NCI-H1694 (cell line): ENCODE results near the gene PRRG1.
"Not testable (repeated sequence)": the region's sequence is repeated elsewhere in the genome, so short reads cannot be mapped to it uniquely, and the experiment has no call there.

ENCODE experiments used
- DNase-seq: peaks from one replicate; lab custom pipeline; 2025; lab: John Stamatoyannopoulos, UW

The PRRG1 gene

DNA sequence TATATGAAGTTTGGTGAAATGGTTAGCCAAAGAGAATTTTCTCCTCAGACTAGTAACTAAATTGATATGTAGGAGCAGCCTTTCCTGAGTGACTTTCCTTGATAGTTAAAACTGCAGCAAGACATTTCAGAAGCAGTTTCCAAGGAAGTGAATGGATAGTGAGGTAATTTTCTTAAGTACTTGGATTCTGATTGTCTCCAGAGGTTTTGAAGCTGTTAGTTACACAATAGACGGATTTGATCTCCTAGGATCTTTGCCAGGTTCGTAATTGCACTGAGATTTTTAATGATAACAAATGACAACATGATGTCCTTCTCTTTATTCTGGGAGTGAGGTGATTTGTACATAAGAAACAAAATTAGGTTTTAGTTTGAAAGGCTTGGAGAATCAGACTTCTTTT lies 29.2 kb downstream of the PRRG1 start:
- DNase-seq = no peak

DNA sequence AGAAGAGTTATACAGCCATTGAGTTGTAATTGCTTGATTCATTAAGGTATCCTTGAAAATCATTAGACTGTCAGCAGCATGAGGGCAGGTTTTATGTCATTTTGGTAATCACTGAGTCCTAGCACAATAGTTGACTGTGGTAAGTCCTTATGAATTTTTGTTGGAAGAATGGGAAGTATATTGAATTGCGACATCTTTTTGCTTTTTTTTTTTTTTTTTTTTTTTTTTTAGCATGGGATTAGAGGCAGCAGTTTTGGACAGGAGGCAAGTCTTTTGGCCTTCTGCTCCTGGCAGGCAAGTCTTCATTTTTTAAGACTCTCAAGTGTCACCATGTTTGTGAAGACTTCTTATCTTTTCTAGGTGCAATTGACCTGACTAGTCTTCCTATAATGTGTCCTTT lies 29.7 kb downstream of the PRRG1 start:
- no peak for DNase-seq

DNA sequence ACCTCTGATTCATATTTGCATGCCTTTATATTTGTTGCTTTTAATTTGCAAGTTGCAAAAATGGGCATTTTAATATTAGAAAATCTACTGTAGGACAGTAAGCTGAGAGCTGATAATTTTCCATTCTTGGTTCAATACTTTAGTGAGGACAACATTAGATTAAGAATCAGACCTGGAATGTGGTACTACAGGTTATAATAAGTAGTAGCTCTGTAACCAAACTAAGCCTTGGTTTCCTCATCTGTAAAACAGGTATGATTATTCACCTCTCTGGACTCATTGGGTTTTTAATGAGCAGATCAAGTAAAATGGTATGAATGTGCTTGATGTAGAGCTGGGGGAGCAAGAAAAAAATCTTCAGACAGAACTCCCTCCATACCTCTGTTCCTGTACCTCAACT lies 31.1 kb downstream of the PRRG1 start:
- DNase-seq = no peak

DNA sequence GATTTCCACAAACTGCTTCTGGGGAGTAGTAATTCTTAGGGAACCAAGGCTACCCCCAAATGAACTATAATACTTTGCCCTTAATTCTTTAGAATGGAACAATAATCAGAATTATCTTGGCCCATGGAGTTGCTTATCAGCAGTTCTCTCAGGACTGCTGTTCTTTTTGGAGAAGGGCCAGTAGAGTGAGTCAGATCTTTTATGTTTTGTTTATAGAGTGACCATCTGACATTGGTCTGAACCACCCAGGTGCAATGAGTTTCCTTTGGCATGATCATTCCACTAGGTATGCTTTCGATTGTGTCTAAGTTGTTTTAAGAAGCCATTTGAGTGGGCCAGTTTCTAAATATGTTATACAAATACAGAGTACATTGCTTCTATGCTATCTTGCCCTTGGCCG lies 31.8 kb downstream of the PRRG1 start:
- DNase-seq = no peak

DNA sequence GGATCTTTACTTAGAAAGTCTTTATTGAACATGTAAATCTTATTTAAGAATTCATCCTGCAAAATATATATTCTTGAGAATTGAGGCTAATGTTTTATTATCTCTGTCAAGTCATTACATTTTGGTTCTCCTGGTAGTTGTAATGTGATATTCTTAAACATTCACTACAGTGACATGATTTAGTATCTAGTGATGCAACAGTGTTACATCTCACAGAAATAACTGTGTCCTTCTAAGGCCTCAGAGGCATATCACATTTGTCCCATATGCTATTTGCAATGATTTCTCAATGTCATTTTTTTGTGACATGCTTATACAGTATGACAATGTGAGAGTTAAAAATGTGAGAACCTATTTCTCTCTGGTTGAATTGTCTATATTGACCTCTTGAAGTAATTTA lies 34.1 kb downstream of the PRRG1 start:
- no peak for DNase-seq

DNA sequence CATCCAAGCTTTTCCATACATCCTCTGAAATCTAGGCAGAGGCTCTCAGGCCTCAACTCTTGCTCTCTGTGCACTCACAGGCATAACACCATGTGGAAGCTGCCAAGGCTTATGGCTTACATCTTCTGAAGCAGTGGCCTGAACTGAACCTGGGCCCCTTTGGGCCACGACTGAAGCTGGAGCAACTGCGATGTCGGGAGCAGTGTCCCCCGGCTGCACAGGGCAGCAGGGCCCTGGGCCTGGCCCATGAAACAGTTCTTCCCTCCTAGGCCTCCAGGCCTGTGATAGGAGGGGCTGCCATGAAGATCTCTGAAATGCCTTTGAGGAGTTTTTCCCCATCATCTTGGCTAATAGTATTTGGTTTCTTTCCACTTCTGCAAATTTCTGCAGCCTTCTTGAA lies 39.2 kb downstream of the PRRG1 start:
- DNase-seq = no peak

DNA sequence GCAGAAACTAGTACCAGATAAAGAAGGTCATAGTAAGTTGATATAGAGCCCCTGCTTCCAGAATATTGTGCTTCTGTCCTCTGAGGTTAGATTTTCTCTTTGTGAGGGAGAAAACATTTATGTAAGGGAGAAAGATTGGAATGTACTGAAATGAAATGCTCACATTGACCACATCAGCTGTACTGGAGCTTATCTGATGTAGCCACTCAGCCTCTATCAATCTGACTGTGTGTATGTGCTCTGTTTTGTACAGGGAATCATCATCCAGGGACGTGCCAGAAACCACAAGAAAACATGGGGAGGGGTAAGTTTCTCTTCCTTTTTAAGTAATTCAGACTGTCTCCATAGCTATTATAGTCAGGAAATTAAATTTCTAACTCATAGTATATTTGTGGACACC lies 56.8 kb downstream of the PRRG1 start:
- no peak for DNase-seq

DNA sequence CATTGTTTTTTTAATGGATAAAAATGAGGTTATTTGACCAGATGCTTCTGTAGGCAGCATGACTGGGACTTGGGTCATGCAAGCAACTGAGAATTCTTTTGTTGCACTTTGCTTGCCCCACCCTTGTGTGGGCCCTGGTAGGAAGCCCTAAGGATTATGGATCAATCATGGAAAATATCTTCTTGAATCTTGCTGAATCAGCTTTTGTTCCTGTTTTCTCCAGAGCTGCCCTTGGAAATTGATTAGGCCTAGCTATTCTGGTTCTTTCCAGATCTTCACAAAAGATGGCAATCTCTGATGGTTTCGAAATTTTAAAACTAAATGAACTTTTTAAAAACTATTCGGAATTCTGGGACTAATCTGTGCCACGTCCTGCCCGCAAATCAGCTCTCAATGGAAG lies 58.6 kb downstream of the PRRG1 start:
- DNase-seq = no peak

DNA sequence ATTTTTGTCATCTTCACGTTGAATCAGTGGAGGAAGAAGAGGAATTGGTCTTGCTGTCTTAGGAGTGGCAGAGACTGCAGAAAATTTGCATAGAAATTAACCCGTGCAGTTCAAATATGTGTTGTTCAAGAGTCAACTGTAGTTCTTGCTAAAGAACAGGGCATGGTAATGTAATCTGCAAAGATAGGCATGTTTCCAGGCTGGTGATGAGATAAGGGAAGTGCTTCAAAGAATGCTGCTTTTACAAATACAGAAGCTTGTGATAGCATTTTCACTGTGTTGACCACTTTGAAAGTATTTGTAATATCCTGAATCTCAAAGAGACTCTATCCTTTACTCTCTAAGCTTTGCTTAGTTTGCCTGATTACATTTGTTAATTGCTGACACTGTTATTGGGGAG lies 60.1 kb downstream of the PRRG1 start:
- DNase-seq = no peak

DNA sequence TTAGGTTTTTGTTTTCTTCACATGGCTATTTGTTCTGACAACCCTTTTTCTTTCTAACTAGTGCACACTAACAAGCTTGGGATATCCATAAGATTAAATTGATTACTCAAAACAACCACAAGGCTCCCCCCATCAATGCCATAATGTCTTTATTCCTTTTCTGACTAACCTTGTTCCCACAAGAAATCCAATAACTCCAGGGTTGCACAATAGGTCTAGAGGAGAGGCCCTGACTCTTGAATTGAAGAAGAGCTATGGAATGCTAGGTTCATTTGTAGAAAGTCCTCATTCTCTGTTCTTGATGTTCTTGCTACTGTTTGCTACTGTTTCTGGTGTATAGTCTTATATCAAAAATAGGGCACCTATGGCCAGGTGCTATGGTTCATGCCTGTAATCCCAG lies 71.0 kb downstream of the PRRG1 start:
- DNase-seq = no peak

DNA sequence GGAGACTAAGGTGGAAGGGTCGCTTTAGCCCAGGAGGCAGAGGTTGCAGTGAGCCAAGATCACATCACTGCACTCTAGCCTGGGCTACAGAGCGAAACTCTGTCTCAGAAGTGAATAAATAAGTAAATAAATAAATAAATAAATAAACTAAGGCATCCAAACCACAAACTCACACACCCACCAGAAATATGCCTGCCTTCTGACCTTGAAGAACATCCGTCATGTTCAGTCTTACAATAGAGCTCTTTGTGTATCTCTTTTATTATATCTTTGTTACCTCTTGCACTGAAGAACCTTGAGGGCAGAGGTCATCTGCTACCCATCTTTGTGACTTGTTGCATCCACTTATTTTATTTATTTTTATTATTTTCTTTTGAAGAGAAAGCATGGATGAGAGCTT lies 71.6 kb downstream of the PRRG1 start:
- DNase-seq = no peak

DNA sequence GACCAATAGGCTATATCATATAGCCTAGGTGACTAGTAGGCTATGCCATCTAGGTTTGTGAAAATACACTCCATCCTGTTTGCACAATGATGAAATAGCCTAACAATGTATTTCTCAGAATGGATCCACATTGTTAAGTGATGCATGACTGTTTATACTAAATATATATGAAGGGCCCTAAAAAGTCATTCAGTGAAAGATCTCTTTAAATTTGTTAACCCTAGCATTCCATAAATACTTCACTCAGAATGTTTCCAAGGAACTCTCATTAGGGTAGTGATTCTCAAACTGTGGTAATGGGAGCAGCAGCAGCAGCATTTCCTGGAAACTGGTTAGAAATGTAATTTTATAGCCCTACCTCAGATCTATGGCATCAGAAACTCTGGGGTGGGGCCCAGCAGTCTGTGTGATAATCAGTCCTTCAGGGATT lies 74.9 kb downstream of the PRRG1 start:
- DNase-seq = no peak

DNA sequence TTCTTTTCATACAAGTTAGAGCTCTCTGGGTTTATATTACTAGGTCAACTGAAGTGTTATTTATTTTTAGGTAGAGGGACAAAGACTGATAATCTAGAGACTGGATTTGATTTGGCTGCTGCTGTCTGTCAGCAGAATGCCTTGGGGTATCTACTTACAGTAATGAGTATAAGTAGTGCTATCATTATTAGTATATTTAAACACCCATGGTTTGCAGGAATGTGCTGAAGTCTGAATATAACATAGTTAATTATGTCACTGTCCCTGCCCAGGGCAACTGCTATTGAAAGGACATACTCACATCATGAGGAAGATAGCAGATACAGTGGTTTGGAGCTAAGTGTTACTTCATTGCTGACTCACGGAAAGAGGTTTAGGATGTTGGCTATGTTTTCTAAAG lies 76.2 kb downstream of the PRRG1 start:
- DNase-seq = no peak

DNA sequence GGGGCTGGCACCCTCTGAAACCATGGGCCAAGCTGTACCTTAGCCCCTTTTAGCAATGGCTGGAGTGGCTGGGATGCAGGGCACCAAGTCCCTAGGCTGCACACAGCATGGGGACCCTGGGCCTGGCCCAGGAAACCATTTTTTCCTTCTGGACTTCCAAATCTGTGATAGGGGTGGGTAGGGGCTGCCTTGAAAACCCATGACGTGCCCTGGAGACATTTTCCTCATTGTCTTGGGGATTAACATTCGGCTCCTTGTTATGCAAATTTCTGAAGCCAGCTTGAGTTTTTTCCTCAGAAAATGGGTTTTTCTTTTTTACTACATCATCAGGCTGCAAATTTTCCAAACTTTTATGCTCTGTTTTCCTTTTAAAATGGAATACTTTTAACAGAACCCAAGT lies 79.8 kb downstream of the PRRG1 start:
- DNase-seq = not testable (repeated sequence)

DNA sequence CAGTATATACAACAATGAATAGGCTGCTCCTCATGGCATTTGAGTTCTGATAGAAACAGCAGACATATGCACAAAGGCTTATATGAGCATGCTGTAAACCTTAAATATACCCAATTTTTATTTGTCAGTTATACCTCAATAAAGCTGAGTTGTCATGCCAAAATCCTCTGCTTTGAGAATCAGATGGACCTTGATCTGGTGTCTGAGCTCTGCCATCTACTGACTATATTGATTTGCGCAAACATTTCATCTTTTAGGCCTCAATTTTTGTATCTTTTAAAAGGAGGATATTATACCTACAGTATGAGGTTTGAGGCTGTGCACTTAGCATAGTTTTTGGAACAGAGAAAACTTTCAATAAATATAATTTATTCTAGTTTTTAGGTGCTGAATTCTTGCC lies 85.2 kb downstream of the PRRG1 start:
- no peak for DNase-seq

DNA sequence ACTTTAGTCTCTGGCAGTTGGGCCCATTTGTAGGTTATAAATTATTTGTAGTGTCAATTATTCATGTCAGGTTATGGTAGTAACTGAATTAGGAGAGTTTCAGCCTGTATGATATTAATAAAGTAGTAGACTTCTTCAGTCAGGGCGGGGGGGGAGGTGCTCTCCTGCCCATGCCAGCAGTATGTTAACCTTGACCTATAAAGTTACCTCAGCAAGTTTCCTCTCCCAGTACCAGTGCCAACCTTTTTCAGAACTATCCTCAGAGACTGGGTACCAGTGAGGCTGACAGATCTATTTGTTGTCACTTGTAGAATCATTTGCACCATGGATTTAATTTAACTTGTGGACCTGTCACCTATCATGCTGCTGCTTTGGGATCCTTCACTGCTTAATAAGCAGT lies 88.0 kb downstream of the PRRG1 start:
- no peak for DNase-seq

DNA sequence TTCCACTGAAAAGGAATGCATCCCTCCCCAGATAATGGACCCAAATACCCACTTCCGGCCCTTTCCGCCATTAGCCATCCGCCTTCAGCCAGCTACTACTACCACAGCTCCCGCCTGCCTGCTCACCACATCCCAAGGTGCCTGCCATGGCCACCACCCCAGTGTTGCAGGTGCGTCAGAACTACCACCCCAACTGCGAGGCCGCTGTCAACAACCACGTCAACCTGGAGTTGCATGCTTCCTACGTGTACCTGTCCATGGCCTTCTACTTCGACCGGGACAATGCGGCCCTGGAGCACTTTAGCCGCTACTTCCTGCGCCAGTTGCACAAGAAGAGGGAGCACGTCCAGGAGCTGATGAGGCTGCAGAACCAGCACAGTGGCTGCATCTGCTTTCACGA lies 92.2 kb downstream of the PRRG1 start:
- no peak for DNase-seq

DNA sequence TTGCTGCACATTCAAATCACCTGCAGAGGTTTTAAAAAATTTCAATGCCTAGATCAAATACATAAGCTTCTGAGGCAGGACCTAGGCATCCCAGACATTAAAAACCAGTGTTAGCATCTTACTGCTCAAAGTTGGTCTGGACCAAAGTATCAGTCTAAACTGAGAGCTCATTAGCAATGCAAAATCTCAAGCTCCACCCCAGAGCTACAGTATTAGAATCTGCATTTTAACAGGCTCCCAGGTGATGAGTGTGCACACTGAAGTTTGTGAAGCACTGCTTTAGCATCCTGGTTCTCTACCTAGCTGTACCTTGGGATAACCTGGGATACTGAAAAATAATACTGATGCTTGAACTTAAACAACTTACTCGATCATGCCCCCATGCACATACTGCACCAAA lies 96.0 kb downstream of the PRRG1 start:
- DNase-seq = peak; percentile 46

DNA sequence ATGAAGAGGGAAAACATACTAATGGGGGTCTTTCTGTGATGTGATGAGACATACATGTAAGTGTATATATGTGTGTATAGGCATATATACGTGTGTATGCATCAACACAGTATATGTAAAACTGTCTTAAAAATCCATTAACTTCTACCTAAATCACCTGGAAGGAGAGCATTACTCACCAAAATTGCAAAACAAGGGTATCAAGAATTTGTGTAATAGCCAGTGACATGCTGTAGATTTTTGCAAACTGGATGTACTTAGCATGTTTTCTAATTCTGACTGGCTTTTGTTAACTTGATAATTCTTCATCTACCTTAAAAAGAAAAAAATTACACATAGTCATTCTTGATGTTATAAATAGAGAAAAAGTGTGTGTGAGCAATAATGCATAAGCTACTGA lies 104.7 kb downstream of the PRRG1 start:
- DNase-seq = no peak

DNA sequence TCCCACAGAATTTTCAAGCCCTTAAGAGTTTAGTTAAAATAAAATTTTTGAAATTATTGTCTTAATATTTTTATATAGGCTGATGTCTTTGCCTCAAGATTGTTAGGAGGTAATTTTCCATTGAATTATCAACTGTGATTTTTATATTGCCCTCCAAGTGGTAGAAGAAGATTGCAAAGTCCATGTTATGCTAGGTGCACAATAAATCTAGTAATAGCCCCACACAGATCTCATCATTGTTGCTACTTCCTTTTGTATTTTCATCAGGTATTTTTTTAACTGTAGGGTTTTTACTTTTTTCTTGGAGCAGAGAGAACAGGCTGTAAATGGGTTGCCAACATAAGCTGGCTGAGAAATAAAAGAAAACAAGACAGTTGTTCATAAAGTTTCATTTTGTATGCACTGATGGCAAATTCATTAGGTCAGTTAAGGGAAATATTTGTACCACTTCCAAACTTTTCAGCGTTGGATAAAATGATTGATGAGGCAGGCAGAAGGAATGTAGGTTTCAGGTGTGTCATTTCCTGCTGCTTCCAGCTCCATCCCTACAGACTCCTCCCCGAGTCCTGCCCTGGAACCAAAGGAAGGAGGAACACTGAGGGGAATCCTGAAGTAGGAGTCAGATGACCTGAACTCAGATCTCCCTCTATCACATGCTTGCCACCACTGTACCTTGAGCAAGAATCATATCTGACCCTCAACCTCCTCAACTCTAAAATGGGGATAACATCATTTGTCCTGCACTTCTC lies 105.5 kb downstream of the PRRG1 start:
- no peak for DNase-seq

DNA sequence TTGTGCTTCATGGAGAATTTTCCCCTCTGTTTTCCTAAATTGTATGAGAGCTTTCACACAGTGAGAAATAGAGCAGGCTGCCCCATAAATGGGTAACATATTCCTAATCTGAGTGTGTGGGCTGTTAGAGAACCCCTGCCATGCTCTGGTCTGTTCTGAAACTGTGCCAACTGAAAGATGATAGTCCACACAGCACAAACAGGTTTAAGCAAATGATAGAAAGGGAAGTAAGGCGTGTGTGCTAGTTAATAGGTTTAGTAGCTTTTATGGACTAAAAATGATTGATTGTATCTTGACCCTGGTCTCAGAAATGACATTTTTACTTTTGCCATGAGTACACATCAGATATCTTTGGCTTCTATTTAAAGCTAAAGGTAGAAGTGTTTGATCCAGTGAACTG lies 106.2 kb downstream of the PRRG1 start:
- DNase-seq = no peak

DNA sequence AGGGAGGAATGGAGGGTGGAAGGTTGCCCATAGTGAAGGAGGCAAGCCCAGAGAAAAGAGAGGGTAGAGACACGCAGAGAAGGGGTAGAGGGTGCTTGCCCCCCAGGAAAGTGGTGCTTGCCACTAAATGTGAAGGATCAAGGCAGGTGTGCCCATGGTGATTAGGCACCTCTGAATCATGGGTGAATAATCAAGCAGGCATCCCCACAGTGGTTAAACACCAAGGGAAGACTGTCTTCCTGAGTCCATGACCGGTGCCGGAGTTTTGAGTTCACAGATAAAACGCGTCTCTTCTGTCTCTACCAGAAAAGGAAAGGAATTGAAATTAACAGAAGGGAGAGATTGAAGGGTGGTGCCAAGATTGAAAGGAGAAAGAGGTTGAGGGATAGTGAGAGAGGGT lies 111.1 kb downstream of the PRRG1 start:
- DNase-seq = not testable (repeated sequence)

DNA sequence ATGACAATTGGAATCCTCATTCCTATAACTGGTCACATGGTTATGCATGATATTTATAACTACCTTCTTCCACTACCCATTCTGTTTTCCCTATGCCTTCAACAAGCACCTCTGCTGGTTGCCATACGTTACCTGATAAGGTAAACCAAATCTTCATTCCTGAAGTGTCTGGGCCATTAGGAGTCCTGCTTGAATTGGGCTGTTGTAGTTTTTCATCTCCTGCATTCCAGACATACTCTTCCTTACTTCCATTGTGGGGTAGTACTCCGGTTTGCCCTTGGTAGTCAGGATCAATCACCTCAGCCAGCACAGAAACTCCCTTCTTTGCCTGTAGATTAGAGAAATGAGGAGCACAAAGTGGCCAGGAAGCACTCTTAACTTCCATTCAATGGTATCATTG lies 113.2 kb downstream of the PRRG1 start:
- no peak for DNase-seq

DNA sequence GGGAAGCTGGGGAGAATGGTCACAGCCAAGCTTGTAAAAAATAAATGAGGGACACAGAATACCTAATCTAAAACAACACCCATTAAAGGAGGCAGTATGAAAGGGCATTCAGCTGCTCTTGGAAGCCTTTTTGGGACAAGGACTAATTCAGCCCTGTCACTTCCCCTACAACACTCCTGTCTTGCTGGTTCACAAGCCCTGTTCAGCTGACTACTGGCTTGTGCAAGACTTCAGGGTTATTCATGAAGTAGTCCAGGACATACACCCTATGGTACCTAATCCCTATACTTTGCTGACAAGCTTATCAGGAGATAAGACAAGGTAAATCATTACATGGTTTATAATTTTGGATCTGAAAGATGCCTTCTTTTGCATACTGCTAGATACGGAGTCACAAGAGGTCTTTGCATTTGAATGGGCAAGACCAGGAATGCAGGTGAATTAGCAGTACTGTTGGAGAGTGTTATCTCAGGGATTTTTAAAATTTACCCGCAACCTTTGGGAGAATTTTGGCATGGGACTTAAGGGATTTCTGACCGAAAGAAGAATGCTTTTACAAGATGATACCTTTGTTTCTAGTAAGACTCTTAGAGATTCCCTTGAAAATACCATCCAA lies 119.1 kb downstream of the PRRG1 start:
- no peak for DNase-seq
